ENCODE measurements around the gene C11orf58.

C11orf58 gene

GRCh38 chr11:16783321-16783801, 44.9 kb downstream of the C11orf58 start:
- no peak overlapping the region for H2AFZ ChIP-seq (ENCODE audit: low read length)
- H3K9ac ChIP-seq (ENCODE audit: low read depth, low read length, poor library complexity) = no peak overlapping the region
- H3K23ac ChIP-seq (ENCODE audit: low read depth, low read length, poor library complexity) = peak overlapping the region; percentile 50
- peak overlapping the region; percentile 10 for H2BK5ac ChIP-seq (ENCODE audit: low read length)
- no peak overlapping the region for H3K4ac ChIP-seq (ENCODE audit: low read length)
- H3K9me3 ChIP-seq (replicated peaks in 1 of 2; ENCODE audit: control insufficient read depth in 2 of 2, insufficient read depth in 1 of 2, low read depth in 1 of 2, low read length in 2 of 2) = no peaks in the 10 kb centered on the region
- H4K8ac ChIP-seq (ENCODE audit: low read depth, low read length) = no peak overlapping the region
- H2BK15ac ChIP-seq (ENCODE audit: low read length) = no peak overlapping the region
- H3K79me1 ChIP-seq (ENCODE audit: low read depth, low read length) = no peaks in the 10 kb centered on the region
- H2BK120ac ChIP-seq (ENCODE audit: low read depth, low read length) = peak overlapping the region; percentile 38
- peaks cover 16 to 18% of the 10 kb centered on the region in 2 donors for H3K4me1 ChIP-seq (ENCODE audit: control insufficient read depth in 2 of 2, insufficient read depth in 1 of 2, low read depth in 1 of 2, low read length in 2 of 2)
- H3K14ac ChIP-seq (ENCODE audit: low read length) = no peak overlapping the region
- H4K91ac ChIP-seq (ENCODE audit: low read depth, low read length, poor library complexity) = no peak overlapping the region
- WGBS, 2 donors (ENCODE audit: extremely low coverage in 2 of 2, insufficient read length in 2 of 2, insufficient replicate concordance in 1 of 2) = no CpG with 5 or more reads among the region's 22 CpGs
- H3K36me3 ChIP-seq (replicated peaks in 1 of 2; ENCODE audit: control insufficient read depth in 2 of 2, insufficient read depth in 2 of 2, low read length in 2 of 2) = peaks cover 2 to 17% of the 10 kb centered on the region in 2 donors
- no peak overlapping the region for H3K27ac ChIP-seq (replicated peaks; ENCODE audit: low read length)
- peak overlapping the region; percentile 44 for H3K18ac ChIP-seq (ENCODE audit: low read length)
- H3K4me2 ChIP-seq (ENCODE audit: insufficient read depth, low read length, poor library complexity, severe bottlenecking) = no peak overlapping the region
- H3K4me3 ChIP-seq (ENCODE audit: low read length in 2 of 2) = no peak overlapping the region
- H3K27me3 ChIP-seq (ENCODE audit: control insufficient read depth in 3 of 3, insufficient read depth in 3 of 3, low read depth in 1 of 3, low read length in 3 of 3) = no peaks in the 10 kb centered on the region
- peak overlapping the region; percentile 16 for H2AK5ac ChIP-seq (ENCODE audit: low read depth, low read length)
- no peak overlapping the region for H2BK12ac ChIP-seq (ENCODE audit: low read length)
- DNase-seq (ENCODE audit: low spot score) = no peak

GRCh38 chr11:16784097-16784496, 45.6 kb downstream of the C11orf58 start:
- H2BK5ac ChIP-seq (ENCODE audit: low read length) = peak overlapping the region; percentile 10
- H3K18ac ChIP-seq (ENCODE audit: low read length) = no peak overlapping the region
- H4K8ac ChIP-seq (ENCODE audit: low read depth, low read length) = no peak overlapping the region
- H4K91ac ChIP-seq (ENCODE audit: low read depth, low read length, poor library complexity) = no peak overlapping the region
- H3K4me3 ChIP-seq (ENCODE audit: low read length in 2 of 2) = no peak overlapping the region
- H2BK12ac ChIP-seq (ENCODE audit: low read length) = no peak overlapping the region
- no peaks in the 10 kb centered on the region for H3K79me1 ChIP-seq (ENCODE audit: low read depth, low read length)
- no peaks in the 10 kb centered on the region for H3K27me3 ChIP-seq (ENCODE audit: control insufficient read depth in 3 of 3, insufficient read depth in 3 of 3, low read depth in 1 of 3, low read length in 3 of 3)
- H2AK5ac ChIP-seq (ENCODE audit: low read depth, low read length) = no peak overlapping the region
- peaks cover 3 to 17% of the 10 kb centered on the region in 2 donors for H3K36me3 ChIP-seq (replicated peaks in 1 of 2; ENCODE audit: control insufficient read depth in 2 of 2, insufficient read depth in 2 of 2, low read length in 2 of 2)
- H3K4me2 ChIP-seq (ENCODE audit: insufficient read depth, low read length, poor library complexity, severe bottlenecking) = no peak overlapping the region
- no peak overlapping the region for H3K4ac ChIP-seq (ENCODE audit: low read length)
- peak; percentile 64 for DNase-seq (ENCODE audit: low spot score)
- no CpG with 5 or more reads among the region's 2 CpGs for WGBS, 2 donors (ENCODE audit: extremely low coverage in 2 of 2, insufficient read length in 2 of 2, insufficient replicate concordance in 1 of 2)
- H3K14ac ChIP-seq (ENCODE audit: low read length) = no peak overlapping the region
- no peaks in the 10 kb centered on the region for H3K9me3 ChIP-seq (replicated peaks in 1 of 2; ENCODE audit: control insufficient read depth in 2 of 2, insufficient read depth in 1 of 2, low read depth in 1 of 2, low read length in 2 of 2)
- no peak overlapping the region for H3K23ac ChIP-seq (ENCODE audit: low read depth, low read length, poor library complexity)
- no peak overlapping the region for H2BK15ac ChIP-seq (ENCODE audit: low read length)
- peaks cover 16 to 20% of the 10 kb centered on the region in 2 donors for H3K4me1 ChIP-seq (ENCODE audit: control insufficient read depth in 2 of 2, insufficient read depth in 1 of 2, low read depth in 1 of 2, low read length in 2 of 2)
- no peak overlapping the region for H3K9ac ChIP-seq (ENCODE audit: low read depth, low read length, poor library complexity)
- peak overlapping the region; percentile 22 for H3K27ac ChIP-seq (replicated peaks; ENCODE audit: low read length)
- no peak overlapping the region for H2AFZ ChIP-seq (ENCODE audit: low read length)
- no peak overlapping the region for H2BK120ac ChIP-seq (ENCODE audit: low read depth, low read length)

- Histone ChIP-seq H2BK5ac (ENCODE audit: low read length) (no peak overlapping the region), H2BK120ac (ENCODE audit: low read depth, low read length) (no peak overlapping the region), H4K8ac (ENCODE audit: low read depth, low read length) (no peak overlapping the region), H2AK5ac (ENCODE audit: low read depth, low read length) (no peak overlapping the region), H3K4me2 (ENCODE audit: insufficient read depth, low read length, poor library complexity, severe bottlenecking) (no peak overlapping the region), H3K9me3 (replicated peaks in 1 of 2; ENCODE audit: control insufficient read depth in 2 of 2, insufficient read depth in 1 of 2, low read depth in 1 of 2, low read length in 2 of 2) (no peaks in the 10 kb centered on the region), H3K4me3 (ENCODE audit: low read length in 2 of 2) (no peak overlapping the region), H3K9ac (ENCODE audit: low read depth, low read length, poor library complexity) (no peak overlapping the region), H3K36me3 (replicated peaks in 1 of 2; ENCODE audit: control insufficient read depth in 2 of 2, insufficient read depth in 2 of 2, low read length in 2 of 2) (peaks cover 3 to 22% of the 10 kb centered on the region in 2 donors), H2BK12ac (ENCODE audit: low read length) (no peak overlapping the region), H3K4ac (ENCODE audit: low read length) (no peak overlapping the region), H3K27ac (replicated peaks; ENCODE audit: low read length) (peak overlapping the region; percentile 22), H3K79me1 (ENCODE audit: low read depth, low read length) (no peaks in the 10 kb centered on the region), H3K23ac (ENCODE audit: low read depth, low read length, poor library complexity) (no peak overlapping the region), H3K4me1 (ENCODE audit: control insufficient read depth in 2 of 2, insufficient read depth in 1 of 2, low read depth in 1 of 2, low read length in 2 of 2) (peaks cover 16 to 20% of the 10 kb centered on the region in 2 donors), H3K14ac (ENCODE audit: low read length) (no peak overlapping the region), H3K27me3 (ENCODE audit: control insufficient read depth in 3 of 3, insufficient read depth in 3 of 3, low read depth in 1 of 3, low read length in 3 of 3) (no peaks in the 10 kb centered on the region), H2BK15ac (ENCODE audit: low read length) (no peak overlapping the region), H2AFZ (ENCODE audit: low read length) (no peak overlapping the region), H4K91ac (ENCODE audit: low read depth, low read length, poor library complexity) (no peak overlapping the region), H3K18ac (ENCODE audit: low read length) (no peak overlapping the region)
- WGBS, 2 donors (ENCODE audit: extremely low coverage in 2 of 2, insufficient read length in 2 of 2, insufficient replicate concordance in 1 of 2) = no CpG with 5 or more reads among the region's 2 CpGs
- DNase-seq (ENCODE audit: low spot score) = no peak
Measured at GRCh38 chr11:16784666-16785065, 46.2 kb downstream of the C11orf58 start.

- Histone ChIP-seq H2AK5ac (ENCODE audit: low read depth, low read length) (no peak overlapping the region), H3K9me3 (replicated peaks in 1 of 2; ENCODE audit: control insufficient read depth in 2 of 2, insufficient read depth in 1 of 2, low read depth in 1 of 2, low read length in 2 of 2) (no peaks in the 10 kb centered on the region), H3K4me1 (ENCODE audit: control insufficient read depth in 2 of 2, insufficient read depth in 1 of 2, low read depth in 1 of 2, low read length in 2 of 2) (peaks cover 16 to 20% of the 10 kb centered on the region in 2 donors), H2AFZ (ENCODE audit: low read length) (no peak overlapping the region), H3K27me3 (ENCODE audit: control insufficient read depth in 3 of 3, insufficient read depth in 3 of 3, low read depth in 1 of 3, low read length in 3 of 3) (no peaks in the 10 kb centered on the region), H3K9ac (ENCODE audit: low read depth, low read length, poor library complexity) (no peak overlapping the region), H3K4me2 (ENCODE audit: insufficient read depth, low read length, poor library complexity, severe bottlenecking) (no peak overlapping the region), H3K23ac (ENCODE audit: low read depth, low read length, poor library complexity) (no peak overlapping the region), H3K4me3 (ENCODE audit: low read length in 2 of 2) (no peak overlapping the region), H2BK12ac (ENCODE audit: low read length) (no peak overlapping the region), H3K27ac (replicated peaks; ENCODE audit: low read length) (no peak overlapping the region), H2BK15ac (ENCODE audit: low read length) (no peak overlapping the region), H3K4ac (ENCODE audit: low read length) (no peak overlapping the region), H2BK120ac (ENCODE audit: low read depth, low read length) (no peak overlapping the region), H3K36me3 (replicated peaks in 1 of 2; ENCODE audit: control insufficient read depth in 2 of 2, insufficient read depth in 2 of 2, low read length in 2 of 2) (peaks cover 5 to 31% of the 10 kb centered on the region in 2 donors), H3K18ac (ENCODE audit: low read length) (no peak overlapping the region), H4K8ac (ENCODE audit: low read depth, low read length) (no peak overlapping the region), H3K79me1 (ENCODE audit: low read depth, low read length) (no peaks in the 10 kb centered on the region), H3K14ac (ENCODE audit: low read length) (no peak overlapping the region), H2BK5ac (ENCODE audit: low read length) (no peak overlapping the region), H4K91ac (ENCODE audit: low read depth, low read length, poor library complexity) (no peak overlapping the region)
- DNase-seq (ENCODE audit: low spot score) = peak; percentile 67
- no CpG with 5 or more reads among the region's 7 CpGs for WGBS, 2 donors (ENCODE audit: extremely low coverage in 2 of 2, insufficient read length in 2 of 2, insufficient replicate concordance in 1 of 2)
Measured at GRCh38 chr11:16785520-16786128, 47.2 kb downstream of the C11orf58 start.
